Measurements from ENCODE around the gene MRPL54.
A peak's percentile ranks its signal among the peaks of the same experiment; 100 is the strongest.

The MRPL54 gene

GRCh38 chr19:3766520-3766919 is 4.0 kb downstream of the MRPL54 start:
- ATAC-seq (replicated peaks; ENCODE audit: extremely low read depth, poor library complexity, severe bottlenecking) = no peak
- H3K4me3 Mint-ChIP-seq = peak overlapping the region; percentile 53
- H3K36me3 Mint-ChIP-seq (ENCODE audit: insufficient read depth) = peaks cover 30% of the 10 kb centered on the region
- no peaks in the 10 kb centered on the region for H3K9me3 Mint-ChIP-seq
- H3K27ac Mint-ChIP-seq (ENCODE audit: low read depth) = peak overlapping the region; percentile 62
- H3K4me1 Mint-ChIP-seq = peaks cover 30% of the 10 kb centered on the region
- H3K27me3 Mint-ChIP-seq = no peaks in the 10 kb centered on the region
- DNase-seq (ENCODE audit: low spot score in 2 of 2) = no peak

- ATAC-seq (replicated peaks; ENCODE audit: extremely low read depth, poor library complexity, severe bottlenecking) (no peak), DNase-seq (ENCODE audit: low spot score in 2 of 2) (no peak)
- H3K36me3 Mint-ChIP-seq (ENCODE audit: insufficient read depth) = peaks cover 27% of the 10 kb centered on the region
- H3K9me3 Mint-ChIP-seq = no peaks in the 10 kb centered on the region
- H3K27me3 Mint-ChIP-seq = no peaks in the 10 kb centered on the region
- peak overlapping the region; percentile 62 for H3K27ac Mint-ChIP-seq (ENCODE audit: low read depth)
- peaks cover 25% of the 10 kb centered on the region for H3K4me1 Mint-ChIP-seq
- H3K4me3 Mint-ChIP-seq = no peak overlapping the region
Observed at GRCh38 chr19:3767050-3767449, 4.6 kb downstream of the MRPL54 start.

- no peaks in the 10 kb centered on the region for H3K9me3 Mint-ChIP-seq
- peaks cover 20% of the 10 kb centered on the region for H3K36me3 Mint-ChIP-seq (ENCODE audit: insufficient read depth)
- no peak for ATAC-seq (replicated peaks; ENCODE audit: extremely low read depth, poor library complexity, severe bottlenecking)
- H3K27ac Mint-ChIP-seq (ENCODE audit: low read depth) = no peak overlapping the region
- no peak overlapping the region for H3K4me3 Mint-ChIP-seq
- no peaks in the 10 kb centered on the region for H3K27me3 Mint-ChIP-seq
- DNase-seq (ENCODE audit: low spot score in 2 of 2) = no peak
- H3K4me1 Mint-ChIP-seq = peaks cover 15% of the 10 kb centered on the region
Observed at GRCh38 chr19:3768015-3768747, 5.7 kb downstream of the MRPL54 start.

- H3K9me3 Mint-ChIP-seq = no peaks in the 10 kb centered on the region
- no peak for DNase-seq (ENCODE audit: low spot score in 2 of 2)
- H3K4me3 Mint-ChIP-seq = no peak overlapping the region
- no peak for ATAC-seq (replicated peaks; ENCODE audit: extremely low read depth, poor library complexity, severe bottlenecking)
- no peak overlapping the region for H3K27ac Mint-ChIP-seq (ENCODE audit: low read depth)
- H3K36me3 Mint-ChIP-seq (ENCODE audit: insufficient read depth) = peaks cover 20% of the 10 kb centered on the region
- no peaks in the 10 kb centered on the region for H3K27me3 Mint-ChIP-seq
- H3K4me1 Mint-ChIP-seq = peaks cover 15% of the 10 kb centered on the region
Observed at GRCh38 chr19:3768748-3769099, 6.2 kb downstream of the MRPL54 start.

- DNase-seq (ENCODE audit: low spot score in 2 of 2) (no peak), ATAC-seq (replicated peaks; ENCODE audit: extremely low read depth, poor library complexity, severe bottlenecking) (no peak)
- no peaks in the 10 kb centered on the region for H3K9me3 Mint-ChIP-seq
- H3K36me3 Mint-ChIP-seq (ENCODE audit: insufficient read depth) = peaks cover 22% of the 10 kb centered on the region
- H3K4me3 Mint-ChIP-seq = no peak overlapping the region
- no peaks in the 10 kb centered on the region for H3K27me3 Mint-ChIP-seq
- H3K27ac Mint-ChIP-seq (ENCODE audit: low read depth) = no peak overlapping the region
- peaks cover 23% of the 10 kb centered on the region for H3K4me1 Mint-ChIP-seq
Observed at GRCh38 chr19:3769494-3769893, 7.0 kb downstream of the MRPL54 start.

GRCh38 chr19:3770136-3770999 is 7.9 kb downstream of the MRPL54 start:
- ATAC-seq (replicated peaks; ENCODE audit: extremely low read depth, poor library complexity, severe bottlenecking) = no peak
- Mint-ChIP-seq H3K27me3 (no peaks in the 10 kb centered on the region), H3K4me3 (no peak overlapping the region), H3K36me3 (ENCODE audit: insufficient read depth) (peaks cover 19% of the 10 kb centered on the region), H3K27ac (ENCODE audit: low read depth) (no peak overlapping the region), H3K9me3 (no peaks in the 10 kb centered on the region), H3K4me1 (peaks cover 25% of the 10 kb centered on the region)
- DNase-seq (ENCODE audit: low spot score in 2 of 2) = no peak

GRCh38 chr19:3771000-3771905 is 8.8 kb downstream of the MRPL54 start:
- ATAC-seq (replicated peaks; ENCODE audit: extremely low read depth, poor library complexity, severe bottlenecking) (no peak), DNase-seq (ENCODE audit: low spot score in 2 of 2) (no peak)
- Mint-ChIP-seq H3K27me3 (no peaks in the 10 kb centered on the region), H3K9me3 (no peaks in the 10 kb centered on the region), H3K4me3 (no peak overlapping the region), H3K27ac (ENCODE audit: low read depth) (peak overlapping the region; percentile 12), H3K36me3 (ENCODE audit: insufficient read depth) (peaks cover 12% of the 10 kb centered on the region), H3K4me1 (peaks cover 23% of the 10 kb centered on the region)

GRCh38 chr19:3771906-3772455 is 9.5 kb downstream of the MRPL54 start, which contains the start of gene RAX2:
TSS of gene RAX2 (minus strand) at chr19:3772228. CDS start at chr19:3771742, 486 bp downstream.
- ATAC-seq (replicated peaks; ENCODE audit: extremely low read depth, poor library complexity, severe bottlenecking) = no peak
- Mint-ChIP-seq H3K27ac (ENCODE audit: low read depth) (peak within 1 kb of the TSS; percentile 12), H3K9me3 (no peaks in the 10 kb centered on the region)

GRCh38 chr19:3773814-3774515 is 11.5 kb downstream of the MRPL54 start:
- Mint-ChIP-seq H3K27me3 (no peaks in the 10 kb centered on the region), H3K4me3 (no peak overlapping the region)
- no peak for ATAC-seq (replicated peaks; ENCODE audit: extremely low read depth, poor library complexity, severe bottlenecking)

More at GRCh38 chr19:3771906-3772455, 9.5 kb downstream of the MRPL54 start, which contains the start of gene RAX2:
- no peak for DNase-seq (ENCODE audit: low spot score in 2 of 2)
- Mint-ChIP-seq H3K4me3 (no peak within 1 kb of the TSS), H3K36me3 (ENCODE audit: insufficient read depth) (peaks cover 7% of the 10 kb centered on the region), H3K4me1 (peaks cover 17% of the 10 kb centered on the region), H3K27me3 (no peaks in the 10 kb centered on the region)

GRCh38 chr19:3774621-3775373 is 12.3 kb downstream of the MRPL54 start:
- ATAC-seq (replicated peaks; ENCODE audit: extremely low read depth, poor library complexity, severe bottlenecking) (no peak), DNase-seq (ENCODE audit: low spot score in 2 of 2) (no peak)
- Mint-ChIP-seq H3K36me3 (ENCODE audit: insufficient read depth) (peaks cover 2% of the 10 kb centered on the region), H3K27me3 (no peaks in the 10 kb centered on the region), H3K4me3 (no peak overlapping the region), H3K27ac (ENCODE audit: low read depth) (peak overlapping the region; percentile 40), H3K4me1 (peaks cover 12% of the 10 kb centered on the region), H3K9me3 (no peaks in the 10 kb centered on the region)

More at GRCh38 chr19:3773814-3774515, 11.5 kb downstream of the MRPL54 start:
- DNase-seq (ENCODE audit: low spot score in 2 of 2) = no peak
- peaks cover 5% of the 10 kb centered on the region for H3K36me3 Mint-ChIP-seq (ENCODE audit: insufficient read depth)
- no peaks in the 10 kb centered on the region for H3K9me3 Mint-ChIP-seq
- peak overlapping the region; percentile 40 for H3K27ac Mint-ChIP-seq (ENCODE audit: low read depth)
- peaks cover 14% of the 10 kb centered on the region for H3K4me1 Mint-ChIP-seq

- peaks cover 12% of the 10 kb centered on the region for H3K4me1 Mint-ChIP-seq
Observed at GRCh38 chr19:3775374-3775711, 12.9 kb downstream of the MRPL54 start.

More at GRCh38 chr19:3775374-3775711, 12.9 kb downstream of the MRPL54 start:
- Mint-ChIP-seq H3K4me3 (no peak overlapping the region), H3K27ac (ENCODE audit: low read depth) (no peak overlapping the region), H3K27me3 (no peaks in the 10 kb centered on the region), H3K9me3 (no peaks in the 10 kb centered on the region), H3K36me3 (ENCODE audit: insufficient read depth) (peaks cover 2% of the 10 kb centered on the region)
- ATAC-seq (replicated peaks; ENCODE audit: extremely low read depth, poor library complexity, severe bottlenecking) = no peak
- DNase-seq (ENCODE audit: low spot score in 2 of 2) = no peak

Measured in central memory CD8-positive, alpha-beta T cell (primary cell).